Prostate gland (tissue), 2 donors: ENCODE measurements around the gene DSTYK.

ENCODE experiments used
- POLR2A ChIP-seq: fragments of 450-650 bp; IDR thresholded peaks from one replicate; pipeline ENCODE4 v1.6.1; 2016; ENCODE audit warnings: antibody characterized with exemption, mild to moderate bottlenecking
- TF ChIP-seq, protein P1 (sequence below), 4 experiments: fragments of 200-600 bp in 2 of 4; fragments of 450-650 bp in 2 of 4; sonication (generic) in 2 of 4; IDR thresholded peaks; 1 replicate in 3 of 4; 2 replicates in 1 of 4; pipeline ENCODE4 v1.5.1; 2016 to 2019; ENCODE audit warnings: antibody characterized with exemption in 4 of 4, mild to moderate bottlenecking in 2 of 4, moderate library complexity in 2 of 4

DNA sequence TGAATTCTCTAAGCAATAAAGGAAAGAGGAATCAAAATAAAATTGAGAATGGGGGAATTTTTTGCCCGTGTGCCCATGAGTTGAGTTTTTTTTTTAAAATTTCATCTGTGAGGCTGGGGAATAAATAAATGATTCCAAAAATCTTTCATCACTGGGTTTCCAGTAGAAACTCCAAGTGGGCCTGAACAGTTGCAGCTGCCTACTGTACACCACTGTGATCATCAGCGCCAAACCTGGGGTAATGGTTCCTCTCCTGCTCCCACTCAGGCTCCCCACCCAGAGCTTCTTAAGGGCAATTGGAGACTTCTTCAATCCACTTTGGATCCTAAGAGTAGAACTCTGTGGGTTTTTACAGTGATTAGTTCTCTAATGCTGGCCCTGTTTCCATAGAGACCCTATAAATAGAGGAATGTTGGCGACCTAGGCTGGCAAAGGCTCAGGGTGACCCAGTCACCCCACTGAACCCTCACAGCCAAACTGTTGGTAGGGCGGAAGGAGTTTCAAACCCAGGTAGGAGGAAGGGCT, 25.5 kb upstream of the DSTYK start:
- TF ChIP-seq POLR2A = no peak
- TF ChIP-seq, protein P1, sequence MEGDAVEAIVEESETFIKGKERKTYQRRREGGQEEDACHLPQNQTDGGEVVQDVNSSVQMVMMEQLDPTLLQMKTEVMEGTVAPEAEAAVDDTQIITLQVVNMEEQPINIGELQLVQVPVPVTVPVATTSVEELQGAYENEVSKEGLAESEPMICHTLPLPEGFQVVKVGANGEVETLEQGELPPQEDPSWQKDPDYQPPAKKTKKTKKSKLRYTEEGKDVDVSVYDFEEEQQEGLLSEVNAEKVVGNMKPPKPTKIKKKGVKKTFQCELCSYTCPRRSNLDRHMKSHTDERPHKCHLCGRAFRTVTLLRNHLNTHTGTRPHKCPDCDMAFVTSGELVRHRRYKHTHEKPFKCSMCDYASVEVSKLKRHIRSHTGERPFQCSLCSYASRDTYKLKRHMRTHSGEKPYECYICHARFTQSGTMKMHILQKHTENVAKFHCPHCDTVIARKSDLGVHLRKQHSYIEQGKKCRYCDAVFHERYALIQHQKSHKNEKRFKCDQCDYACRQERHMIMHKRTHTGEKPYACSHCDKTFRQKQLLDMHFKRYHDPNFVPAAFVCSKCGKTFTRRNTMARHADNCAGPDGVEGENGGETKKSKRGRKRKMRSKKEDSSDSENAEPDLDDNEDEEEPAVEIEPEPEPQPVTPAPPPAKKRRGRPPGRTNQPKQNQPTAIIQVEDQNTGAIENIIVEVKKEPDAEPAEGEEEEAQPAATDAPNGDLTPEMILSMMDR (IDR thresholded peaks at IDR 0.05) = no peak
